Sciatic nerve (tissue), 1 donor: ENCODE measurements around the gene TEX26. TPM values are rescaled to one million over a fixed set of nuclear protein-coding genes. Genes with fewer than 3 reads are reported as not detected.

ENCODE experiments used
- total RNA-seq: library from RNA; stranded (reverse); fragmentation: NEBNext Ultra II Directional; extraction: Animal tissue kit (Norgen Biotek cat#: 25700); gene quantifications from one replicate; pipeline ENCODE4 v1.2.1, GENCODE V29; 2021
- donor health status: DM: no; HTN: no; CAD: no.

The TEX26 gene
- total RNA-seq, 1 donor from 2014 or later = 0.31 TPM

Other genes with a start within 250 kb of the TEX26 start
- 21.8 TPM for gene ALOX5AP, start 197.1 kb upstream of the TEX26 start, total RNA-seq
- 73.2 TPM for gene MEDAG, start 26.4 kb upstream of the TEX26 start, total RNA-seq
- gene HSPH1, start 229.2 kb downstream of the TEX26 start, total RNA-seq = 52.4 TPM